HepG2 (cell line): Measurements from ENCODE around the gene IL1RAPL1. TPM values are rescaled to one million over a fixed set of nuclear protein-coding genes. Genes with fewer than 3 reads are reported as not detected.
"Not testable (repeated sequence)": the region's sequence is repeated elsewhere in the genome, so short reads cannot be mapped to it uniquely, and the experiment has no call there.

ENCODE experiments used
- ATAC-seq: fragments of 200-7000 bp; cut with Tn5 transposase; 3 replicates; pipeline ENCODE4 v1.9.1; 2020; ENCODE audit warnings: mild to moderate bottlenecking, moderate library complexity
- BruUV-seq: library from RNA; stranded (reverse); fragments of 400-500 nt; replicated peaks from 2 replicates; lab custom pipeline; 2021; lab: Mats Ljungman, UMichigan
- CTCF ChIA-PET: fragments of 300-600 bp; formaldehyde crosslinking; extraction: SDS; loops from one replicate; lab custom pipeline; 2021; ENCODE audit warnings: low total read pairs, inconsistent platforms, low intra/inter-chr PET ratio; lab: Yijun Ruan, JAX
- POLR2A ChIA-PET: fragments of 350-600 bp; sonication (Branson Sonifier 250); formaldehyde crosslinking; loops from one replicate; lab custom pipeline; 2020; ENCODE audit warnings: antibody characterized with exemption, inconsistent platforms; lab: Yijun Ruan, JAX
- DNase-seq: peaks from one replicate; pipeline ENCODE4 v3.0.0-alpha.2; 2015; ENCODE audit warnings: low spot score
- FAIRE-seq: peaks from 3 replicates; lab custom pipeline; 2011; peaks lifted over from hg19 to GRCh38; lab: Jason Lieb, UNC
- H2AFZ ChIP-seq: one replicate; pipeline ENCODE4 v1.6.1; 2011; ENCODE audit warnings: low read length, inconsistent platforms
- H3K27ac ChIP-seq: fragments of 300-600 bp; 3 replicates; pipeline ENCODE4 v1.8.0; 2011; ENCODE audit warnings: mixed run types, mild to moderate bottlenecking, mixed read lengths, low read length, inconsistent platforms; ENCODE audit not compliant: insufficient read depth; ENCODE audit errors: extremely low read length
- H3K27me3 ChIP-seq, 2 experiments: fragments of 200-600 bp in 1 of 2; 2 replicates in 1 of 2; 3 replicates in 1 of 2; pipeline versions ENCODE4 v1.6.0 to v1.8.0; 2011; ENCODE audit warnings: low read length in 2 of 2, mild to moderate bottlenecking in 2 of 2, moderate library complexity in 2 of 2, inconsistent platforms in 1 of 2; ENCODE audit not compliant: insufficient read depth in 2 of 2, control insufficient read depth in 1 of 2
- H3K36me3 ChIP-seq, 2 experiments: fragments of 200-600 bp in 1 of 2; replicated peaks in 1 of 2; 2 replicates in 1 of 2; 3 replicates in 1 of 2; pipeline versions ENCODE4 v1.5.1 to v1.8.0; 2011; ENCODE audit warnings: low read length in 2 of 2, inconsistent platforms in 1 of 2; ENCODE audit not compliant: insufficient read depth in 2 of 2, control insufficient read depth in 1 of 2
- H3K4me1 ChIP-seq: 2 replicates; pipeline ENCODE4 v1.5.1; 2012; ENCODE audit warnings: low read length, inconsistent platforms; ENCODE audit not compliant: insufficient read depth
- H3K4me2 ChIP-seq: 2 replicates; pipeline ENCODE4 v1.6.0; 2011; ENCODE audit warnings: low read depth, low read length, inconsistent platforms
- H3K4me3 ChIP-seq, 3 experiments: fragments of 200-600 bp in 1 of 3; sonication (generic), shearing (Covaris generic) in 1 of 3; replicated peaks in 1 of 3; 2 replicates each; pipeline ENCODE4 v1.5.1; 2011 to 2016; ENCODE audit warnings: low read length in 3 of 3, inconsistent platforms in 2 of 3, low read depth in 2 of 3, mild to moderate bottlenecking in 2 of 3, control low read depth in 1 of 3, mixed read lengths in 1 of 3; ENCODE audit not compliant: insufficient read depth in 1 of 3
- H3K79me2 ChIP-seq: one replicate; pipeline ENCODE4 v1.6.1; 2011; ENCODE audit warnings: low read length, inconsistent platforms; ENCODE audit not compliant: insufficient read depth
- H3K9ac ChIP-seq: 2 replicates; pipeline ENCODE4 v1.6.0; 2011; ENCODE audit warnings: mild to moderate bottlenecking, low read depth, low read length, inconsistent platforms; ENCODE audit not compliant: insufficient read depth
- H3K9me3 ChIP-seq: 2 replicates; pipeline ENCODE4 v1.5.1; 2012; ENCODE audit warnings: mild to moderate bottlenecking, low read length
- H4K20me1 ChIP-seq: 2 replicates; pipeline ENCODE4 v1.6.0; 2011; ENCODE audit warnings: inconsistent platforms, mild to moderate bottlenecking, low read length, moderate library complexity; ENCODE audit not compliant: insufficient read depth
- EHMT2 ChIP-seq: fragments of 200-600 bp; sonication (generic); IDR thresholded peaks from 2 replicates; pipeline ENCODE4 v1.7.0; 2017; ENCODE audit warnings: antibody characterized with exemption, low read depth, low read length, borderline replicate concordance
- PRDM15 ChIP-seq: sonication (generic); formaldehyde crosslinking; IDR thresholded peaks from 2 replicates; pipeline ENCODE4 v1.4.0; 2020; ENCODE audit warnings: missing genetic modification reagents
- ZNF543 ChIP-seq: sonication (generic); formaldehyde crosslinking; IDR thresholded peaks from 2 replicates; pipeline ENCODE4 v1.4.0; 2020; ENCODE audit warnings: mild to moderate bottlenecking, missing genetic modification reagents
- WGBS: methylation state at CpG from one replicate; pipeline ENCODE4 v1.1.6; 2017; ENCODE audit warnings: low lambda C conversion rate; 5-methylcytosine and 5-hydroxymethylcytosine counted together
- in situ Hi-C: cut with HindIII; loops from 2 replicates; pipeline ENCODE4 v1.10.0; 2017; ENCODE audit warnings: low pct_unique_long_range_greater_than_20kb; ENCODE audit not compliant: extremely low pct_ligation_motif_present
- intact Hi-C: fragments of 100-400 bp; cut with micrococcal nuclease; formaldehyde crosslinking; loops from one replicate; pipeline ENCODE4 v1.10.0; 2022; ENCODE audit not compliant: unreplicated experiment
- polyA plus RNA-seq, 8 experiments: library from polyadenylated mRNA; depleted of rRNA in 3 of 8; stranded (reverse) in 7 of 8; unstranded in 1 of 8; fragments of >200 nt; fragmentation: Illumina TruSeq in 4 of 8; extraction: Trizol in 4 of 8; gene quantifications; 2 replicates each; pipeline versions ENCODE4 v1.2.1 to v1.2.3, GENCODE V29; 2011 to 2016; ENCODE audit warnings: low read depth in 4 of 8, missing spikeins in 1 of 8, mixed read lengths in 1 of 8; ENCODE audit not compliant: insufficient read depth in 1 of 8
- total RNA-seq, 5 experiments: library from RNA; depleted of rRNA; stranded (reverse); fragments of >200 nt; fragmentation: Illumina TruSeq; extraction: Trizol; gene quantifications; 2 replicates each; pipeline ENCODE4 v1.2.3, GENCODE V29; 2016; ENCODE audit warnings: low read depth in 1 of 5
- TF ChIP-seq, protein P1 (sequence below): sonication (generic); formaldehyde crosslinking; IDR thresholded peaks from 2 replicates; pipeline ENCODE4 v1.5.0; 2020; ENCODE audit warnings: missing genetic modification reagents, mild to moderate bottlenecking, borderline replicate concordance
- TF ChIP-seq, protein P2 (sequence below): sonication (generic); formaldehyde crosslinking; IDR thresholded peaks from 2 replicates; pipeline ENCODE4 v1.9.0; 2021; ENCODE audit warnings: mild to moderate bottlenecking, missing genetic modification reagents

IL1RAPL1 gene
- total and polyA plus RNA-seq, 2 of the 13 experiments (the other 11 are each of a cell fraction or from before 2014, with no cell fraction given) = 0.04 TPM; not detected in 1

- H3K4me1 ChIP-seq, H3K4me3 ChIP-seq, H3K36me3 ChIP-seq, H3K79me2 ChIP-seq, intact Hi-C loops, BruUV-seq, DNase-seq, in situ Hi-C loops, H2AFZ ChIP-seq, H3K27me3 ChIP-seq, H4K20me1 ChIP-seq, ATAC-seq, H3K4me2 ChIP-seq, FAIRE-seq, H3K27ac ChIP-seq, H3K9me3 ChIP-seq, H3K9ac ChIP-seq, CTCF ChIA-PET, POLR2A ChIA-PET: not testable (repeated sequence)
- 4% methylated on average over 2 of the region's 2 CpGs for WGBS
These were observed 535.6 kb downstream of the IL1RAPL1 start for GRCh38 chrX:29122817-29123216.

GRCh38 chrX:29130905-29131304 is 543.7 kb downstream of the IL1RAPL1 start:
- no peaks in the 10 kb centered on the region for H3K36me3 ChIP-seq
- BruUV-seq = no TSS peak
- no peak overlapping the region for H3K27ac ChIP-seq
- H3K9me3 ChIP-seq = no peaks in the 10 kb centered on the region
- in situ Hi-C loops = no loop called here
- ChIA-PET CTCF (no interaction called here), POLR2A (no interaction called here)
- no peaks in the 10 kb centered on the region for H3K27me3 ChIP-seq
- H3K4me3 ChIP-seq = no peak overlapping the region
- no peak overlapping the region for H3K4me2 ChIP-seq
- intact Hi-C loops = no loop called here
- no peaks in the 10 kb centered on the region for H3K79me2 ChIP-seq
- no peak overlapping the region for H3K9ac ChIP-seq
- FAIRE-seq (no peak), ATAC-seq (no peak), DNase-seq (no peak)
- no peak overlapping the region for H2AFZ ChIP-seq
- 48% methylated on average over 4 of the region's 4 CpGs for WGBS
- H4K20me1 ChIP-seq = no peaks in the 10 kb centered on the region
- H3K4me1 ChIP-seq = no peaks in the 10 kb centered on the region
- TF ChIP-seq, protein P1, sequence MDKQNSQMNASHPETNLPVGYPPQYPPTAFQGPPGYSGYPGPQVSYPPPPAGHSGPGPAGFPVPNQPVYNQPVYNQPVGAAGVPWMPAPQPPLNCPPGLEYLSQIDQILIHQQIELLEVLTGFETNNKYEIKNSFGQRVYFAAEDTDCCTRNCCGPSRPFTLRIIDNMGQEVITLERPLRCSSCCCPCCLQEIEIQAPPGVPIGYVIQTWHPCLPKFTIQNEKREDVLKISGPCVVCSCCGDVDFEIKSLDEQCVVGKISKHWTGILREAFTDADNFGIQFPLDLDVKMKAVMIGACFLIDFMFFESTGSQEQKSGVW (CRISPR knock-in tag) = no peak
- TF ChIP-seq EHMT2 = no peak
- TF ChIP-seq PRDM15 (CRISPR knock-in tag) = no peak
- TF ChIP-seq ZNF543 (CRISPR knock-in tag) = no peak
- TF ChIP-seq, protein P2, sequence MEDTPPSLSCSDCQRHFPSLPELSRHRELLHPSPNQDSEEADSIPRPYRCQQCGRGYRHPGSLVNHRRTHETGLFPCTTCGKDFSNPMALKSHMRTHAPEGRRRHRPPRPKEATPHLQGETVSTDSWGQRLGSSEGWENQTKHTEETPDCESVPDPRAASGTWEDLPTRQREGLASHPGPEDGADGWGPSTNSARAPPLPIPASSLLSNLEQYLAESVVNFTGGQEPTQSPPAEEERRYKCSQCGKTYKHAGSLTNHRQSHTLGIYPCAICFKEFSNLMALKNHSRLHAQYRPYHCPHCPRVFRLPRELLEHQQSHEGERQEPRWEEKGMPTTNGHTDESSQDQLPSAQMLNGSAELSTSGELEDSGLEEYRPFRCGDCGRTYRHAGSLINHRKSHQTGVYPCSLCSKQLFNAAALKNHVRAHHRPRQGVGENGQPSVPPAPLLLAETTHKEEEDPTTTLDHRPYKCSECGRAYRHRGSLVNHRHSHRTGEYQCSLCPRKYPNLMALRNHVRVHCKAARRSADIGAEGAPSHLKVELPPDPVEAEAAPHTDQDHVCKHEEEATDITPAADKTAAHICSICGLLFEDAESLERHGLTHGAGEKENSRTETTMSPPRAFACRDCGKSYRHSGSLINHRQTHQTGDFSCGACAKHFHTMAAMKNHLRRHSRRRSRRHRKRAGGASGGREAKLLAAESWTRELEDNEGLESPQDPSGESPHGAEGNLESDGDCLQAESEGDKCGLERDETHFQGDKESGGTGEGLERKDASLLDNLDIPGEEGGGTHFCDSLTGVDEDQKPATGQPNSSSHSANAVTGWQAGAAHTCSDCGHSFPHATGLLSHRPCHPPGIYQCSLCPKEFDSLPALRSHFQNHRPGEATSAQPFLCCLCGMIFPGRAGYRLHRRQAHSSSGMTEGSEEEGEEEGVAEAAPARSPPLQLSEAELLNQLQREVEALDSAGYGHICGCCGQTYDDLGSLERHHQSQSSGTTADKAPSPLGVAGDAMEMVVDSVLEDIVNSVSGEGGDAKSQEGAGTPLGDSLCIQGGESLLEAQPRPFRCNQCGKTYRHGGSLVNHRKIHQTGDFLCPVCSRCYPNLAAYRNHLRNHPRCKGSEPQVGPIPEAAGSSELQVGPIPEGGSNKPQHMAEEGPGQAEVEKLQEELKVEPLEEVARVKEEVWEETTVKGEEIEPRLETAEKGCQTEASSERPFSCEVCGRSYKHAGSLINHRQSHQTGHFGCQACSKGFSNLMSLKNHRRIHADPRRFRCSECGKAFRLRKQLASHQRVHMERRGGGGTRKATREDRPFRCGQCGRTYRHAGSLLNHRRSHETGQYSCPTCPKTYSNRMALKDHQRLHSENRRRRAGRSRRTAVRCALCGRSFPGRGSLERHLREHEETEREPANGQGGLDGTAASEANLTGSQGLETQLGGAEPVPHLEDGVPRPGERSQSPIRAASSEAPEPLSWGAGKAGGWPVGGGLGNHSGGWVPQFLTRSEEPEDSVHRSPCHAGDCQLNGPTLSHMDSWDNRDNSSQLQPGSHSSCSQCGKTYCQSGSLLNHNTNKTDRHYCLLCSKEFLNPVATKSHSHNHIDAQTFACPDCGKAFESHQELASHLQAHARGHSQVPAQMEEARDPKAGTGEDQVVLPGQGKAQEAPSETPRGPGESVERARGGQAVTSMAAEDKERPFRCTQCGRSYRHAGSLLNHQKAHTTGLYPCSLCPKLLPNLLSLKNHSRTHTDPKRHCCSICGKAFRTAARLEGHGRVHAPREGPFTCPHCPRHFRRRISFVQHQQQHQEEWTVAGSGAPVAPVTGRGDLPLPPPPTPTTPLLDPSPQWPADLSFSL = no peak
